Panc1 (cell line): ENCODE results near the gene TFPI2. TPM values are rescaled to one million over a fixed set of nuclear protein-coding genes. Genes with fewer than 3 reads are reported as not detected.

Experiments used
- ATAC-seq: fragments of 200-7000 bp; cut with Tn5 transposase; 2 replicates; pipeline ENCODE4 v1.9.1; 2020; ENCODE audit warnings: mild to moderate bottlenecking, moderate library complexity
- BruUV-seq: library from RNA; stranded (reverse); fragments of 400-500 nt; replicated peaks from 2 replicates; lab custom pipeline; 2021; lab: Mats Ljungman, UMichigan
- CTCF ChIA-PET: fragments of 300-600 bp; sonication (Branson Sonifier 250); formaldehyde crosslinking; loops from one replicate; lab custom pipeline; 2022; ENCODE audit warnings: antibody characterized with exemption; lab: Charles Lee
- POLR2A ChIA-PET: fragments of 300-600 bp; sonication (Branson Sonifier 250); formaldehyde crosslinking; loops from one replicate; lab custom pipeline; 2022; ENCODE audit warnings: antibody characterized with exemption; lab: Charles Lee
- DNase-seq: peaks from one replicate; pipeline ENCODE4 v3.0.0-alpha.2; 2010; ENCODE audit warnings: low read depth, low spot score
- H3K27ac ChIP-seq: 2 replicates; pipeline ENCODE4 v1.5.1; 2011; ENCODE audit warnings: mild to moderate bottlenecking, low read length, inconsistent platforms
- H3K27me3 ChIP-seq: fragments of 200-500 bp; sonication (Bioruptor generic); 2 replicates; pipeline ENCODE4 v1.6.0; 2014; ENCODE audit warnings: low read length, inconsistent platforms; ENCODE audit not compliant: control insufficient read depth, insufficient read depth
- H3K36me3 ChIP-seq: fragments of 200-500 bp; sonication (Bioruptor generic); 2 replicates; pipeline ENCODE4 v1.5.1; 2014; ENCODE audit warnings: inconsistent platforms, mild to moderate bottlenecking, low read length, moderate library complexity; ENCODE audit not compliant: control insufficient read depth, insufficient read depth
- H3K4me1 ChIP-seq: 2 replicates; pipeline ENCODE4 v1.5.1; 2011; ENCODE audit warnings: inconsistent platforms, mild to moderate bottlenecking, low read length, moderate library complexity; ENCODE audit not compliant: control insufficient read depth, insufficient read depth
- H3K4me3 ChIP-seq, 2 experiments: 2 replicates each; pipeline ENCODE4 v1.5.1; 2011 to 2012; ENCODE audit warnings: low read depth in 2 of 2, low read length in 2 of 2, mild to moderate bottlenecking in 2 of 2, inconsistent platforms in 1 of 2, moderate library complexity in 1 of 2
- H3K9me3 ChIP-seq: fragments of 200-500 bp; sonication (Bioruptor generic); 2 replicates; pipeline ENCODE4 v1.5.1; 2014; ENCODE audit warnings: low read depth, mild to moderate bottlenecking, inconsistent platforms, low read length, moderate library complexity; ENCODE audit not compliant: control insufficient read depth, insufficient read depth
- CTCF ChIP-seq: fragments of 450-650 bp; IDR thresholded peaks from 2 replicates; pipeline ENCODE4 v1.5.1; 2017; ENCODE audit warnings: mild to moderate bottlenecking
- POLR2AphosphoS5 ChIP-seq: IDR thresholded peaks from 2 replicates; pipeline ENCODE4 v1.6.1; 2012; ENCODE audit warnings: mild to moderate bottlenecking, low read depth, low read length, moderate library complexity
- REST ChIP-seq, 2 experiments: IDR thresholded peaks; 2 replicates each; pipeline ENCODE4 v1.6.1; 2011 to 2012; ENCODE audit warnings: low read depth in 2 of 2, control low read depth in 1 of 2, low read length in 1 of 2, mild to moderate bottlenecking in 1 of 2, moderate library complexity in 1 of 2; ENCODE audit not compliant: insufficient read depth in 1 of 2
- SIN3A ChIP-seq: IDR thresholded peaks from 2 replicates; pipeline ENCODE4 v1.6.1; 2012; ENCODE audit warnings: low read depth, mild to moderate bottlenecking, low read length, moderate library complexity, borderline replicate concordance; ENCODE audit not compliant: insufficient read depth
- TCF7L2 ChIP-seq: IDR thresholded peaks from 2 replicates; pipeline ENCODE4 v1.6.1; 2011; ENCODE audit warnings: mild to moderate bottlenecking, low read depth, low read length, inconsistent platforms
- in situ Hi-C: cut with HindIII; loops from 2 replicates; pipeline ENCODE4 v1.10.0; 2016; ENCODE audit warnings: low sequenced_read_pairs, low pct_unique_long_range_greater_than_20kb
- intact Hi-C: fragments of 100-400 bp; cut with micrococcal nuclease; formaldehyde crosslinking; loops from one replicate; pipeline ENCODE4 v1.10.0; 2022; ENCODE audit not compliant: unreplicated experiment
- total RNA-seq: library from RNA; stranded (reverse); gene quantifications from one replicate; pipeline ENCODE4 v1.2.1, GENCODE V29; 2021; ENCODE audit not compliant: unreplicated experiment

TFPI2 gene
- total RNA-seq, 1 experiment from 2014 or later, result 2.9 TPM

GRCh38 chr7:93895859-93896600, 5.5 kb upstream of the TFPI2 start:
- POLR2A ChIA-PET, result interaction anchor here (0.5 kb wide), 1 partner anchor 36 kb away, joined by 3 read pairs; no protein-coding TSS in a partner anchor
- H3K27ac ChIP-seq, result no peak overlapping the region
- DNase-seq (no peak), ATAC-seq (no peak)
- H3K36me3 ChIP-seq, result no peaks in the 10 kb centered on the region
- H3K9me3 ChIP-seq, result no peaks in the 10 kb centered on the region
- TF ChIP-seq SIN3A (no peak), POLR2AphosphoS5 (no peak), TCF7L2 (no peak), REST (IDR thresholded peaks at IDR 0.05; ENCODE audit: insufficient read depth in 1 of 2, low read depth in 2 of 2, low read length in 1 of 2) (no peak), CTCF (no peak)
- BruUV-seq, result no TSS peak
- CTCF ChIA-PET, result no interaction called here
- H3K4me1 ChIP-seq, result no peaks in the 10 kb centered on the region
- in situ Hi-C loops, result no loop called here
- no peak overlapping the region for H3K4me3 ChIP-seq
- intact Hi-C loops, result no loop called here
- peaks cover 7% of the 10 kb centered on the region; the same call in 1 of the 2 replicates for H3K27me3 ChIP-seq

- Histone ChIP-seq H3K9me3 (no peaks in the 10 kb centered on the region), H3K27me3 (peaks cover 7% of the 10 kb centered on the region; the same call in 1 of the 2 replicates), H3K4me3 (no peak overlapping the region), H3K27ac (no peak overlapping the region), H3K4me1 (no peaks in the 10 kb centered on the region), H3K36me3 (no peaks in the 10 kb centered on the region)
- intact Hi-C loops, result no loop called here
- DNase-seq, result no peak
- in situ Hi-C loops, result no loop called here
- CTCF ChIA-PET, result no interaction called here
- no TSS peak for BruUV-seq
- no peak for TF ChIP-seq REST (IDR thresholded peaks at IDR 0.05; ENCODE audit: insufficient read depth in 1 of 2, low read depth in 2 of 2, low read length in 1 of 2)
- TF ChIP-seq POLR2AphosphoS5, result no peak
- no peak for TF ChIP-seq SIN3A
- no peak for TF ChIP-seq TCF7L2
- TF ChIP-seq CTCF, result no peak
- POLR2A ChIA-PET, result no interaction called here
- no peak for ATAC-seq
Observed at GRCh38 chr7:93894966-93895640, 4.5 kb upstream of the TFPI2 start.
